ENCODE measurements around the gene RALA.

Gene RALA

GRCh38 chr7:39623047-39623731 is at the start of gene RALA:
TSS of gene RALA (plus strand) at chr7:39623572. CDS start at chr7:39686668, 63,096 bp downstream.
- DNase-seq (ENCODE audit: low read depth), result peak; percentile 85

GRCh38 chr7:39574673-39575349 is 48.6 kb upstream of the RALA start:
- no peak for DNase-seq (ENCODE audit: low read depth)

- DNase-seq (ENCODE audit: low read depth), result no peak
Observed at GRCh38 chr7:39577229-39577874, 46.0 kb upstream of the RALA start.

DNA sequence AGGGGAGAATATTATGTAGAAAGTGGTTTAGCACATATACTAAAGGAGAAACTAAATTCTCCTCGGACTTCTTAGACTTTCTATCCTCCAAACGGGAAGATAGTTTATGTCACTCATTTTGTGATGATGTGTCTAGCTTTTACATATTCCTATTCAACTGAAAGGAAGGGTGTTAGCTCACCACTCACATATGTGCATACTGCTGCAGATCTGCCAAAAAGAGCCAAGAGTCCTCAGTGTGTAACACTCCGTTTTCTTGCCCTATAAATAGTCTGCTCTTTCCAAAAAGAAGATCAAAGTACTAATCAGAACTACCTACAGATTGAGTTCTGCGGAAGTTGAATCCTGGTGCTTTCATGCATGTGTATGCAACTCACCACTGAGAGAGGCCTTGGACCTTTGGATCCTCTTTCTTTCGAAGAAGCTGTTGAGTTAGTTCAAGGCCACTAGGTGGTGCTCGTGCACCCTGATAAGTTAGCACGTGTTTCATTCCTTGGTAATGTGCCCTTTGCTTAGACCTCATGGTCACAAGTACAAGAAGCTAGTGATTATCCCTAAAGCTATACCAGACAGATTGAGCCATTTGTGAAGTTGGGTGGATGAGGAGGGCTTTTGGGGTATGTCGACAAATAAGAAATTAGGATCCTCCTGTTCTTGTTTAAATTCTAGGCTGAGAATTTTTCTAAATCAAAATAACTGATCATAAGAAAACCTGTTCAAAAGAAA is 43.1 kb upstream of the RALA start:
- DNase-seq (ENCODE audit: low read depth), result peak; percentile 78

DNA sequence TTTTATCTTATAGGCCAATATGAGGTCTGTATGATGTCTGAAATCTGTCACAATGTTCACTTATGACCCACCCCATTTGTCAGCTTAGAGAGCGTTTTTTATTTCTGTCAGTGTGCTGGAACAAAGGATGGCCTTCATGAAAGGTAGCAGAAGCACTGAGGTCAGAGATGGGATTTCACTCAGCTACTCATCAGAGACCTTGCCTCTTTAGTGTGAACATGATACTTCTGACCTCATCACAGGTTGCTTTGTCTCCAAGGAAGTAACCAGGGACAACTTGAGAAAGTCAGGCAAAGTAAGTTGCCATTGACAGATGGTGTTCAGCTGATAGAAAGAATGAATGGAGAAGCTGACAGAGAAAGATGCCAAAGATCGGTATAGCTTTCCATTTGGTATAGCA is 40.8 kb upstream of the RALA start:
- DNase-seq (ENCODE audit: low read depth), result no peak

DNA sequence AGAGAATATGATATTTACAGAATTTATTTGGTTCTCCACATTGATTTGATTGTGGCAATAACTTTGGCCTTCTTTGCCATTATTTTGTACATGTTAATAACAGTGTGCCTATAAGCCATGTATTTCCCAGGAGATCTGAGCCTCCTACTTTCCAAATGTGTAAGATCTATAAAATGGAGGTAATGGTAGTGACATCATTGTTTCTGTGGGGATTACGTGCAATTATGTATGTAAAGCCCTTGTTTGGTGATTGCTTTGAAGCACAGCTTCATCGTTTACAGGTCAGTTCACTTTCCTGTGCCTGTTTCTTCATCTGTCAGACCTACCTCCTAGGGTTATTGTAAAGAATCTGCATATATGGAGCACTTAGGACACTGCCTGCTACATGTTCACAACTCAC is 39.8 kb upstream of the RALA start:
- DNase-seq (ENCODE audit: low read depth), result no peak

DNA sequence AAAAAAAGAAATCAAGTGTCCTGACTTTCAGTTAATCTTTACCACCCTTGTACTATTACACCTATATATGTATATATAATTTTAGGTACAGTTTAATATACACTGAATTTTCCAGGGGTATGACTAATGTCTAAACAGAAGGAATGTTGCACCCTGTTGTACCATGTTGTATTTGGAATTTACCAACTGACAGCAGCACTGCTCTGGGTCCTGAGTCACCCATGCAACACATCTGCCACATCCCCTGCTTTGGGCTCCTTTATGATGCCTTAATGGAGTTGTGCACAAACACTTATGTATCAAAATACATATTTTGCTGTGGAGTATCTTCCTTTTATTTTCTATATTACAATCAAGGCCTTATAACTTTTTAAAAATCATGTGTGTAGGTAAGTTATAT is 36.0 kb upstream of the RALA start:
- DNase-seq (ENCODE audit: low read depth), result no peak

DNA sequence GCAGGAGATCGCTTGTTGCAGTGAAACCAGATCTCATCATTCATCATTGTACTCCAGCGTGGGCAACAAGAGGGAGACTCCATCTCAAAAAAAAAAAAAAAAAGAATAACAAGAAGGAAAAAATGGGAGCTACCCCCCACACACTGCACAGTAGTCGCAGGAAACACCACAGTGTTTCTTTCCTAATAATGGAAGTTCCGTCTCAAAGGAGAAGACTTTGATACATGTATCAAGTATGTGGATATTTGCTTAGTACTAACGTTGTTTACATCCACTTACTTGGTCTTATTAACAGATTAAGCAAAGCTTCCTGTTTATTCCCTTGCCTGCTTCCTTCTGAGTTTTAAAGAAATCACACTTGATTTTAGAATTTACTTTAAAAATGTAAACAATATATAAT is 35.0 kb upstream of the RALA start:
- no peak for DNase-seq (ENCODE audit: low read depth)

DNA sequence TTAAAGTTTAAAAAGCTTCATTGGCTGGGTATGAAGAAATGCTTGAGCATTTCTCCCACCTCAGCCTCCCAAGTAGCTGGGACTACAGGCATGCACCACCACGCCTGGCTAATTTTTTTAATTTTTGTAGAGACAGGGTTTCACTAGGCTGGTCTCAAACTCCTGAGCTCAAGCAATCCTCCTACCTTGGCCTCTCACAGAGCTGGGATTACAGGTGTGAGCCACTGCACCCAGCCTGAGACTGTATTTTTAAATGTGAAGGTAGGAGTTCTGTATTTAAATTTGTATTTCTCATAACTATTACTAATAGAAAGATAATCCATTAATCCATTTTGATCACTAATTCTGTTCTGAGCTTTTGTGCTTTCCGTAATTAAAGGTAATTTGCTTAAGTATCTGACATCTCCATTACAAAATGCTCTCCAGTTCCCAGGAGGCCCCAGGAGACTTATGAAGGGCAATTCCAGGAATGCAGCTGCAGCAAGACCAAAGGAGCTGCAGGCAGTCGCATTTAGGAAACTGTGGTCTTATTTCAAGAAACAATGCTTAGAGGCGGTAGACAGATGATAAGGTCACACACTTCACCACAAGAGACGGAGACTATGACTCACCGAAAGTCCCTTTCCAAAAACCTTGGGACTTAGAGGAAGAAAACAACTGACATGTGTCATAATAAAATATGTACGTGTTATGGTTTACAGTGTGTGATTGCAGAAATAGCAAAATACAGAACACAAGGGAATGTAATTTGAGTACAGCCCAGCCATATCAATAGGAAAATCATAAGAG is 33.9 kb upstream of the RALA start:
- peak; percentile 53 for DNase-seq (ENCODE audit: low read depth)

DNA sequence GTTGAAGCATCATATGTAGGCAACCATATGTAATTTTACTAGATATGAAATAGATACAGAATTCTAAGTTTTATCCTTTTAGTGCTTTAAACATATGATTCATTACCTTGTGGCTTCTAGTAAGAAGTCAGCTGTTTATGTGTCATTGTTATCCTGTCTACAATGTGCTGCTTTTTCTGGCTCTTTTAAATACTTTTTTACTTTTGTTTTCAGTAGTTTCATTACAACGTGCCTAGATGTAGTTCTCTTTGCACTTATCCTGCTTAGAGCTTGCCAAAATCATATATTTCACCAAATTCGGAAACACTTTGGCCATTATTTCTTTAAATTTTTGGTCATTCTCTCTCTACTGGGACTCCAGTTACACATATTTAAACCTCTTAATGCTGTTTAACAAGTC is 30.8 kb upstream of the RALA start:
- no peak for DNase-seq (ENCODE audit: low read depth)

DNA sequence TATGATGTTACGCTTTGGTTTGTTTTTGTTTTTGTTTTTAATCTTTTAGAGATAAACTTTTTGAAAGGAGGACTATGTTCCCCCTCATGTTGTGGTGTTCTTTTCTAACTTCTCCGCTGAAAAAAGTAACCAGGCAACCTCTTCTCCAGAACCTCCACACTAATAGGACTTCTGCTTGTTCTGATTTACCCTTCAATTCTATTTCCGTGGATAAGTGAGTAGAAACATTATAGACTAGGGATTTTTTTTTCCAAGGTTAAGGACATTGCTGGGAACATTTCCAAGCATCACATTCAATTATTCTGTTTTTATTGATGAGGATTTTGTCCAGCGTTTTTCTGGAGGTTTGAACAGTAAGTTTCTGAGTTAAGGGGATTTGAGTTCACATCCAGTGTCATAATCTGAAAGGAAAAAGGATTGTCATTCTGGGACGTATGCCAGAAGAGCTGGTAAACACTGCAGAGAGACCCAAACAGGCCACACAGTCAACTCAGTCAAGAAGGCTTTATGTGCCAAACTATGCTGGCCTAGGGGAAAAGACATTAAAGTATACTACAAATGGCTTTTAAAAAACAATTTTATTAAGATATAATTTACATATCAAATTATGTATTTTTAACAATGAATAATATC is 28.3 kb upstream of the RALA start:
- no peak for DNase-seq (ENCODE audit: low read depth)

DNA sequence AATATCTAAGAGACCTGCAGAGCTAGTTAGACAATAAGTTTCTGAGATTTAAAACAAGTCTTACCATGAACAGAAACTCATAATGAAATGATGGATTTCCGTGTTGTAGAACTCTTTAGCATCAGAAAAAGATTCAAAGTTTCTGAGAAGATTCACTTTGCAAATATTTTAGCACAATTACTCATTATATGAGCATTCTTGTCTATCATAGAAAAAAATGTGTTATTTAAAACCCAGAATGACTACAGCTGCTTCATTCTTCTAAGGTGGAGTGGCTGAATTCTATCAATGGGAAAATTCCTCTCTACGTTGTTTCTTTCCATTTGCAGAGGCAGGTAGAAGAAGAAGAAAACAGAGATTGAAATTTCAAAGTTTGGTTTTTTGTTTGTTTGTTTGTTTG is 21.0 kb upstream of the RALA start:
- no peak for DNase-seq (ENCODE audit: low read depth)

DNA sequence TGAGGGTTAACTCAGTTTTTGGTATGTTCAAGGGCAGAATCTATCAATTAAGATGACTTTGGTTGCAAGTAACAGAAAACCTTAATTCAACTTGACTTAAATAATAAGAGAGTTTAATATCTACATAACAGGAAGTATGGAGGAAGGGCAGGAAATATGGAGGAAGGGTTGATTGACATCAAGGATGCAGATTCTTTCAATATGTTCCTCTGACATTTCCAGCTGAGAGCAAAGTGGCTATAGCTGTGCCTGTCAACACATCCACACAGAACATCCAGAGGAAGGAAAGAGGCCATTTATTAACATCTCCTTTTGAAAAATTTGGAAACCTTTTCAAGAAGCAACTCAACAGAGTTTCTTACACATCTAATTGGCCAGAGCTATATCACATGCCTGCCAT is 19.4 kb upstream of the RALA start:
- no peak for DNase-seq (ENCODE audit: low read depth)

- no peak for DNase-seq (ENCODE audit: low read depth)
Observed at GRCh38 chr7:39605087-39605486, 18.3 kb upstream of the RALA start.

DNA sequence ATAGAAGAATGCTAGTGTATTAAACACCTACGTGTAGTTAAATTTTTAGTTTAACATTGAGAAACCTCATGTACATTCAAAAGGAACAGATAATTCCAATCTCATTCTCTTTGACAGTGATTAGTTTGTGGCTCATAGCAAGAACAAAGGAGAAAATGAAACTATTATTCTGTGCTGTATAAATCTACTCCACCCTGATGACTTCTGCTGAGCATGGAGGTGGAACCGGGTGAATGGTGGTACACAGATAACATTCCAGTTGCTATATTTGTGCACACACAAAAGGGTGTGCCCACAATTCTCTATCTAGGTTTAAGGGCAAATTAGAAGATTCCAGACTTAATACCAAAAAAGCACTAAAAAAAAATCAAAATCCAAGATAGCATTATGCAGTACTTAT is 17.0 kb upstream of the RALA start:
- no peak for DNase-seq (ENCODE audit: low read depth)

GRCh38 chr7:39606941-39607340 is 16.4 kb upstream of the RALA start:
- no peak for DNase-seq (ENCODE audit: low read depth)

DNA sequence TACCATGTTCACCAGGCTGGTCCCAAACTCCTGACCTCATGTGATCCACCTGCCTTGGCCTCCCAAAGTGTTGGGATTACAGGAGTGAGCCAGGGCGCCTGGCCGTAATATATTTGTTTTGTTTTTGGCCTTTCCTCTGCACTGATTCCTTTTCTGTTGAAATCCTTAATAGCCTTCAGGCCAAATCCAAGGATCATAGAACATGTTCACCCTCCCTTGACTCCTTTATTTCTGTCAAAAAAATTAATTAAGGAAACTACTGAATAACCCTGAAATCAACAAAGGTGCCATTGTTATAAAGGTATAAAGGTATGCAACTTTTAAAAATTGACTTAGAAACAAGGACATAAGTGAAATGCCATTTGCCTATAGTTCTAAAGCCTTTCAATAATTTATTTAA is 15.5 kb upstream of the RALA start:
- DNase-seq (ENCODE audit: low read depth), result no peak

GRCh38 chr7:39608278-39608677 is 15.1 kb upstream of the RALA start:
- no peak for DNase-seq (ENCODE audit: low read depth)

- no peak for DNase-seq (ENCODE audit: low read depth)
Observed at GRCh38 chr7:39609113-39609934, 14.0 kb upstream of the RALA start.

- no peak for DNase-seq (ENCODE audit: low read depth)
Observed at GRCh38 chr7:39609935-39610263, 13.5 kb upstream of the RALA start.

- no peak for DNase-seq (ENCODE audit: low read depth)
Observed at GRCh38 chr7:39613577-39613976, 9.8 kb upstream of the RALA start.
